ENCODE measurements around the gene SEMA3E. TPM values are rescaled to one million over a fixed set of nuclear protein-coding genes. Genes with fewer than 3 reads are reported as not detected.

SEMA3E gene
- total RNA-seq, 1 experiment from 2014 or later = 7.3 TPM

DNA sequence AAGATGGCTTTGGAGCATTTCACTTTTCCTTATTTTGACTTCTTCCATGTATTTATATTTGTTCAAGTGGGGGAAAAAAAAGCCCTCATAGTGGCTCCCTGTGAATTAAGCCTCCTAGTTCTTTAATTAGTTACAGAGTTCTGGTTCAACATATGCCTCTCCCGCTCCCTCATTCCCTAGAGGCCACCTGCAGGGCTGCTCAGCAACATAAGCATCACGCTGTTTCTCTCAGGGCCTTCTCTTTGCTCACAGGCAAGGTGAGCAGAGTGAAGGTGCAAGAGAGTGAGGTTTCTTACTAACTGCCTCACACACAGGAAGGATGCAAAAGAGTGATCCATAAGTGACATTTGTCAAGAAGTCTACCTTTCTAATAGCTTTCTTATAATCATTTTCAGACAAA, 196.7 kb downstream of the SEMA3E start:
- Histone ChIP-seq H3K36me3 (ENCODE audit: control insufficient read depth, insufficient read depth, low read length) (no peaks in the 10 kb centered on the region), H3K9me3 (ENCODE audit: control insufficient read depth, insufficient read depth, low read depth, low read length) (no peaks in the 10 kb centered on the region), H3K4me1 (ENCODE audit: control insufficient read depth, insufficient read depth, low read length) (no peaks in the 10 kb centered on the region), H3K27ac (ENCODE audit: low read length) (no peak overlapping the region), H3K27me3 (ENCODE audit: control insufficient read depth, insufficient read depth, low read length) (no peaks in the 10 kb centered on the region), H3K4me3 (ENCODE audit: low read depth in 2 of 2, low read length in 2 of 2) (no peak overlapping the region)
- no TSS peak for BruUV-seq (replicated peaks)
- intact Hi-C loops (cut with micrococcal nuclease; ENCODE audit: unreplicated experiment) (no loop called here), in situ Hi-C loops (cut with HindIII; ENCODE audit: low pct_unique_long_range_greater_than_20kb, low sequenced_read_pairs) (no loop called here)
- DNase-seq (ENCODE audit: low read depth, low spot score) (no peak), ATAC-seq (no peak)
- POLR2A ChIA-PET = no interaction called here
- CTCF ChIA-PET = no interaction called here
- TF ChIP-seq, protein P1, sequence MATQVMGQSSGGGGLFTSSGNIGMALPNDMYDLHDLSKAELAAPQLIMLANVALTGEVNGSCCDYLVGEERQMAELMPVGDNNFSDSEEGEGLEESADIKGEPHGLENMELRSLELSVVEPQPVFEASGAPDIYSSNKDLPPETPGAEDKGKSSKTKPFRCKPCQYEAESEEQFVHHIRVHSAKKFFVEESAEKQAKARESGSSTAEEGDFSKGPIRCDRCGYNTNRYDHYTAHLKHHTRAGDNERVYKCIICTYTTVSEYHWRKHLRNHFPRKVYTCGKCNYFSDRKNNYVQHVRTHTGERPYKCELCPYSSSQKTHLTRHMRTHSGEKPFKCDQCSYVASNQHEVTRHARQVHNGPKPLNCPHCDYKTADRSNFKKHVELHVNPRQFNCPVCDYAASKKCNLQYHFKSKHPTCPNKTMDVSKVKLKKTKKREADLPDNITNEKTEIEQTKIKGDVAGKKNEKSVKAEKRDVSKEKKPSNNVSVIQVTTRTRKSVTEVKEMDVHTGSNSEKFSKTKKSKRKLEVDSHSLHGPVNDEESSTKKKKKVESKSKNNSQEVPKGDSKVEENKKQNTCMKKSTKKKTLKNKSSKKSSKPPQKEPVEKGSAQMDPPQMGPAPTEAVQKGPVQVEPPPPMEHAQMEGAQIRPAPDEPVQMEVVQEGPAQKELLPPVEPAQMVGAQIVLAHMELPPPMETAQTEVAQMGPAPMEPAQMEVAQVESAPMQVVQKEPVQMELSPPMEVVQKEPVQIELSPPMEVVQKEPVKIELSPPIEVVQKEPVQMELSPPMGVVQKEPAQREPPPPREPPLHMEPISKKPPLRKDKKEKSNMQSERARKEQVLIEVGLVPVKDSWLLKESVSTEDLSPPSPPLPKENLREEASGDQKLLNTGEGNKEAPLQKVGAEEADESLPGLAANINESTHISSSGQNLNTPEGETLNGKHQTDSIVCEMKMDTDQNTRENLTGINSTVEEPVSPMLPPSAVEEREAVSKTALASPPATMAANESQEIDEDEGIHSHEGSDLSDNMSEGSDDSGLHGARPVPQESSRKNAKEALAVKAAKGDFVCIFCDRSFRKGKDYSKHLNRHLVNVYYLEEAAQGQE (IDR thresholded peaks at IDR 0.05; ENCODE audit: insufficient read depth in 1 of 2, low read depth in 2 of 2, low read length in 1 of 2) = no peak
- no peak for TF ChIP-seq POLR2AphosphoS5 (IDR thresholded peaks at IDR 0.05; ENCODE audit: low read depth, low read length)
- no peak for TF ChIP-seq TCF7L2 (IDR thresholded peaks at IDR 0.05; ENCODE audit: low read depth, low read length)
- no peak for TF ChIP-seq SIN3A (IDR thresholded peaks at IDR 0.05; ENCODE audit: borderline replicate concordance, insufficient read depth, low read depth, low read length)
- TF ChIP-seq, protein P2, sequence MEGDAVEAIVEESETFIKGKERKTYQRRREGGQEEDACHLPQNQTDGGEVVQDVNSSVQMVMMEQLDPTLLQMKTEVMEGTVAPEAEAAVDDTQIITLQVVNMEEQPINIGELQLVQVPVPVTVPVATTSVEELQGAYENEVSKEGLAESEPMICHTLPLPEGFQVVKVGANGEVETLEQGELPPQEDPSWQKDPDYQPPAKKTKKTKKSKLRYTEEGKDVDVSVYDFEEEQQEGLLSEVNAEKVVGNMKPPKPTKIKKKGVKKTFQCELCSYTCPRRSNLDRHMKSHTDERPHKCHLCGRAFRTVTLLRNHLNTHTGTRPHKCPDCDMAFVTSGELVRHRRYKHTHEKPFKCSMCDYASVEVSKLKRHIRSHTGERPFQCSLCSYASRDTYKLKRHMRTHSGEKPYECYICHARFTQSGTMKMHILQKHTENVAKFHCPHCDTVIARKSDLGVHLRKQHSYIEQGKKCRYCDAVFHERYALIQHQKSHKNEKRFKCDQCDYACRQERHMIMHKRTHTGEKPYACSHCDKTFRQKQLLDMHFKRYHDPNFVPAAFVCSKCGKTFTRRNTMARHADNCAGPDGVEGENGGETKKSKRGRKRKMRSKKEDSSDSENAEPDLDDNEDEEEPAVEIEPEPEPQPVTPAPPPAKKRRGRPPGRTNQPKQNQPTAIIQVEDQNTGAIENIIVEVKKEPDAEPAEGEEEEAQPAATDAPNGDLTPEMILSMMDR (IDR thresholded peaks at IDR 0.05) = no peak

DNA sequence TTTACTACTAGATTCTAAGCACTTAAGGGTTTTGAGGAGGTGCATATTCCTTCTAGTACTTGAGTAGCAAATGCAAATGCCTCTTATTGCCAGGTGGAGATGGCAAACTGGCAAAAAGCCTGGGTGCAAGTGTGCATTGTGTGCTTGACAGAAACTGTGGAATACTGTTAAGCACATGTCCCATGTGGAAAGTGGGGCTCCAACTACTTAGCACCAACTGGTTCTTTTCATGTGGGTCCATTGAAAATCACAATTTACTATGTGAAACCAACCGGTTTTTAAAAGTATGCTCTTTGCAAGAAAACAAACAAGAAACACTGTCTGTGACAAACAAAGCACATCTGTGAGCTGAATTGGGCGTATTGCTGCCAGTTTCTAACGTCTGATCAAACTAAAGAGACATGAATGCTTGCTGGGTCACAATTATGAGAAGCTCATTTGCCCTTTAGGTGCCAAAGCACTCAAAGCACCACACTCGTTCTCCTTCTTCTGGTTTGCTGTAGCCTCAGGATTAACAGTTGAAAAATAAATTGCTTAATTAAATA, 197.4 kb downstream of the SEMA3E start:
- Histone ChIP-seq H3K4me3 (ENCODE audit: low read depth in 2 of 2, low read length in 2 of 2) (no peak overlapping the region), H3K9me3 (ENCODE audit: control insufficient read depth, insufficient read depth, low read depth, low read length) (no peaks in the 10 kb centered on the region), H3K27ac (ENCODE audit: low read length) (no peak overlapping the region), H3K27me3 (ENCODE audit: control insufficient read depth, insufficient read depth, low read length) (no peaks in the 10 kb centered on the region), H3K4me1 (ENCODE audit: control insufficient read depth, insufficient read depth, low read length) (no peaks in the 10 kb centered on the region), H3K36me3 (ENCODE audit: control insufficient read depth, insufficient read depth, low read length) (no peaks in the 10 kb centered on the region)
- ATAC-seq (no peak), DNase-seq (ENCODE audit: low read depth, low spot score) (no peak)
- no TSS peak for BruUV-seq (replicated peaks)
- TF ChIP-seq, protein P1 (IDR thresholded peaks at IDR 0.05; ENCODE audit: insufficient read depth in 1 of 2, low read depth in 2 of 2, low read length in 1 of 2) = no peak
- no peak for TF ChIP-seq TCF7L2 (IDR thresholded peaks at IDR 0.05; ENCODE audit: low read depth, low read length)
- POLR2A ChIA-PET = no interaction called here
- in situ Hi-C loops (cut with HindIII; ENCODE audit: low pct_unique_long_range_greater_than_20kb, low sequenced_read_pairs) = no loop called here
- CTCF ChIA-PET = no interaction called here
- intact Hi-C loops (cut with micrococcal nuclease; ENCODE audit: unreplicated experiment) = no loop called here

Data from Panc1 (cell line).